Measurements from ENCODE around the gene LMX1B.

- TF ChIP-seq MXI1 (IDR thresholded peaks at IDR 0.05; ENCODE audit: borderline replicate concordance, low read depth, low read length) (no peak), CTCF (conservative IDR thresholded peaks at IDR 0.05; ENCODE audit: low read depth, low read length) (no peak), FOS (IDR thresholded peaks at IDR 0.05; ENCODE audit: low read depth, low read length) (no peak), MAZ (IDR thresholded peaks at IDR 0.05; ENCODE audit: borderline replicate concordance, low read depth, low read length) (no peak), POLR2A (IDR thresholded peaks at IDR 0.05; ENCODE audit: low read depth, low read length) (no peak), BHLHE40 (IDR thresholded peaks at IDR 0.05; ENCODE audit: low read depth, low read length) (no peak), MAFK (IDR thresholded peaks at IDR 0.05; ENCODE audit: low read depth, low read length) (no peak), RAD21 (IDR thresholded peaks at IDR 0.05; ENCODE audit: low read length) (no peak), USF2 (IDR thresholded peaks at IDR 0.05; ENCODE audit: low read depth, low read length) (no peak)
These were observed 7.3 kb upstream of the LMX1B start for GRCh38 chr9:126606483-126606870.

All from IMR-90 (cell line).